AG04449 (cell line): ENCODE results near the gene MIOX.

Source experiments
- CTCF ChIA-PET: fragments of 350-600 bp; formaldehyde crosslinking; extraction: SDS; loops from one replicate; lab custom pipeline; 2021; ENCODE audit warnings: antibody characterized with exemption; lab: Yijun Ruan, JAX
- POLR2A ChIA-PET: fragments of 400-600, 350-600 bp; formaldehyde crosslinking; extraction: SDS; loops from one replicate; lab custom pipeline; 2020; ENCODE audit warnings: antibody characterized with exemption, inconsistent platforms; lab: Yijun Ruan, JAX
- DNase-seq: peaks from one replicate; pipeline ENCODE4 v3.0.0-alpha.2; 2010; ENCODE audit warnings: low read depth, low spot score
- H3K4me3 ChIP-seq: 2 replicates; pipeline ENCODE4 v1.5.1; 2011; ENCODE audit warnings: low read depth, mild to moderate bottlenecking, control low read depth, low read length
- CTCF ChIP-seq: IDR thresholded peaks from one replicate; pipeline ENCODE4 v1.5.1; 2011; ENCODE audit warnings: mild to moderate bottlenecking, moderate library complexity, low read length, control low read depth, inconsistent platforms; ENCODE audit not compliant: insufficient read depth; ENCODE audit errors: missing control alignments

The MIOX gene

GRCh38 chr22:50487290-50488005, 789 bp downstream of the MIOX start:
- no peak for DNase-seq
- POLR2A ChIA-PET, result interaction anchor here (0.5 to 1.2 kb wide), 4 partner anchors 20 to 216 kb away, joined by 3 to 4 read pairs (median 3); partner anchors contain the start of genes LMF2 and SCO2
- H3K4me3 ChIP-seq, result no peak overlapping the region
- TF ChIP-seq CTCF, result no peak
- CTCF ChIA-PET, result interaction anchor here (3.8 kb wide), 1 partner anchor 10 kb away, joined by 24 read pairs; no protein-coding TSS in a partner anchor

- ChIA-PET POLR2A (no interaction called here), CTCF (no interaction called here)
- H3K4me3 ChIP-seq, result no peak overlapping the region
- no peak for TF ChIP-seq CTCF
- DNase-seq, result no peak
These were observed 1.5 kb downstream of the MIOX start for GRCh38 chr22:50488006-50488677.

- H3K4me3 ChIP-seq, result no peak overlapping the region
- CTCF ChIA-PET, result interaction anchor here (1.6 kb wide), 1 partner anchor 10 kb away, joined by 10 read pairs; no protein-coding TSS in a partner anchor
- no peak for DNase-seq
- POLR2A ChIA-PET, result no interaction called here
- no peak for TF ChIP-seq CTCF
These were observed 2.2 kb downstream of the MIOX start for GRCh38 chr22:50488886-50489285.

GRCh38 chr22:50489363-50490243, 2.9 kb downstream of the MIOX start:
- ChIA-PET POLR2A (no interaction called here), CTCF (interaction anchor here (1.6 kb wide), 1 partner anchor 9 kb away, joined by 10 read pairs; no protein-coding TSS in a partner anchor)
- no peak for TF ChIP-seq CTCF
- H3K4me3 ChIP-seq, result no peak overlapping the region
- DNase-seq, result no peak

GRCh38 chr22:50490531-50491308, 4.1 kb downstream of the MIOX start:
- CTCF ChIA-PET, result interaction anchor here (1.6 kb wide), 1 partner anchor 8 kb away, joined by 10 read pairs; no protein-coding TSS in a partner anchor
- DNase-seq, result no peak
- no peak for TF ChIP-seq CTCF
- H3K4me3 ChIP-seq, result no peak overlapping the region
- POLR2A ChIA-PET, result no interaction called here
